GM18951 (cell line): Measurements from ENCODE around the gene TRIM46.

Experiments
- POLR2A ChIP-seq: IDR thresholded peaks from 4 replicates; pipeline ENCODE4 v1.6.1; 2011; ENCODE audit warnings: mild to moderate bottlenecking; ENCODE audit not compliant: insufficient read length, insufficient read depth; ENCODE audit errors: extremely low read depth
- in situ Hi-C: fragments of 300-500 bp; cut with MboI; formaldehyde crosslinking; loops from one replicate; pipeline ENCODE4 v1.12.0; 2022; ENCODE audit warnings: low sequenced_read_pairs, mixed read lengths, inconsistent platforms; ENCODE audit not compliant: unreplicated experiment

Gene TRIM46

DNA sequence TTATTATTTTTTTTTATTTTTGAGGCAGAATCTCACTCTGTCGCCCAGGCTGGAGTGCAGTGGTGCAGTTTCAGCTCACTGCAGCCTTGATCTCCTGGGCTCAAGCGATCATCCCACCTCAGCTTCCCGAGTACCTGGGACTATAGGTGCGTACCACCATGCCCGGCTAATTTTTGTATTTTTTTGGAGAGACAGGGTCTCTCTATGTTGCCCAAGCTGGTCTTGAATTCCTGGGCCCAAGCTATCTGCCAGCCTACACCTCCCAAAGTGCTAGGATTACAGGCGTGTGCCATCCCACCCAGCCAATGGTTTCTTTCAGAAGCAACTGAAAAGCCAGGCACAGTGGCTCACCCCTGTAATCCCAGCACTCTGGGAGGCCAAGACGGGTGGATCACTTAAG, 2.8 kb upstream of the TRIM46 start:
- TF ChIP-seq POLR2A: no peak
- in situ Hi-C loops: loop anchor here (5.0 kb wide), 1 partner anchor 84 kb away; no protein-coding TSS in a partner anchor

DNA sequence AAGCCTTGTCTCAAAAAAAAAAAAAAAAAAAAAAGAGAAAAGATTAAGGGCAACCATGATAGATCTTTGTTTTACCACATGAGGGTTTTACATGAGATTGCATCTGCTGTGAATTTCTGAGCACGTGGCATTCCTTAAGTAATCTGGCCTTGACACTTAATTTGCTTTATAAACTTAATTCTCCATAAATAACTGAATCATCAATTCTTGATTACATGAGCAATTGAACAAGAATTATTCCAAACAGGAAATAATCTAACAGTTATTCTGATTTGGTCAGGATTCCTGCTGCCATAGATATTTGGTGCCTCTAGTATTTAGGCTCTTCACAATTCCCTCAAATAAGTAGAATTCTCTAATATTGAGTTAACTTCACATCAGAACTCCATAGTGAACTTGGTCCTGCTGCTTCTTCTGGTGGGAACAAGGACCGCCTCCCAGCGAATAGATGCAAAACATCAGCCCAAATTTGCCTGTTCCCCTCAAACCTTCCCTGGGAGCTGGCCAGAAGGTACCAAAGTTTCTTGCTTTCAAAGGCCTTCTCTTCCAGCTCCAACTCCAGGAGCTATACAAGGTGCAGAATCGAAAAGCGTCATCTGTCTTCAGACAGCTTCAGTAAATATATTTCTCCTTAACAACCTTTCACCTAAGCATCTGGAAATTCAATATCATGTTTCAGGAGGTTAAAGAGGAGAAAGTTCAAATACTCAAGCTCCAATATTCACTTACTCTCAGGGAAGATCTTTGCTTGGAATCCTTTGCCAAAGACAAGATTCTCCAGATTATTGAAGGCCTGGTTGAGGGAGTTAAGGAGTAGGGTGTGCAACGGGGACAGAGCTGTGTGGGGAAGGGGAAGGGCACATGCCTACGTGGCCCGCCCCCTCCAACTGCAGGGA, 1.6 kb upstream of the TRIM46 start:
- no peak for TF ChIP-seq POLR2A
- in situ Hi-C loops: loop anchor here (5.0 kb wide), 1 partner anchor 85 kb away; no protein-coding TSS in a partner anchor

- in situ Hi-C loops: loop anchor here (5.0 kb wide), 1 partner anchor 86 kb away; no protein-coding TSS in a partner anchor
- TF ChIP-seq POLR2A: peak; percentile 93
These were observed 744 bp upstream of the TRIM46 start, which contains the start of gene KRTCAP2 for GRCh38 chr1:155172732-155173477. Gene KRTCAP2, minus strand, starts transcription at chr1:155173304. Its CDS starts 80 bp downstream, at chr1:155173224.

DNA sequence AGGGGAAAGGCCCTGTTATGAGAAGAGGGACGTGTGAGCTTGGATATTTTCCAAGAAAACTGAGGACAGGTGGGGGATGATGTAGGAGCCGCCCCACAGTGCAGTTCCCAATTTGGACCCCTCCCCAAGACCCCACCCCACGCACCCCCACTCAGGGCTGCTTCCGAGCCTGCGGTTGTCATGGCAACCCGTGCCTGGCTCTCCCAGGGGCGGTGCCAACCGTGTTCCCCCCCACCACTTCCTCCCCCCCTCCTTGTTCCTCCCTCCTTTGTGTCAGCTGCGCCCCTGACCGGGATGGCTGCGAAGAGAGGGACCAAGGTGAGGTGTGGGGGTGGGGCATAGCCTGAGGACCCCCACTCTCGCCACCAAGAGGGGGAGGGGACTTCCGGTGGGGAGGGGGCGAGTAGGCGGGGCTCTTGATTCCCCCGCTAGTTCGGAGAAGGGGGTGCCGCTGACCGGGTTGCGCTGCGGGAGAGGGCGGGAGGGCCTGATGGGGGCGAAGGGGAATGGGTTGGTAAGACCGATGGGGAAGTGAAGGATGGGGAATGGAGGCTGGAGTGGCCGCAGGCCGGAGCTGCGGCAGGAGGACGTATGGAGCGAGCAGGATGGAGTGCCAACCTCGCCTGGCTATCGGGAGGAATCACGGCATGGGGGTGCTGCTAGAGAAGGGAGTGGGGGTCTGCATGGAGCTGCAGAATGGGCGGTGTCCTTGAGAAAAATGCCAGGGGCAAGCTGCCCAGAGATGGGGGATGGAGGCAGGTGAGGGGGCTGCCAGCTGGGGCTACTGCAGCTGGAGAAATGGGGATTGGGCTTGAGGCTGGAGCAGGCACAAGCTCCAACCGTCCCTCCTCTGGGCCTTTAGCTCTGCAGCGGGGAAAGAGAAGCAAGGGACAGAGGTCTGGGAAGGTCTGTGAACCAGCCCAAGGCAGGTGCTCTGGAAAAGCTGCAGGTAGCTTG, 953 bp downstream of the TRIM46 start:
- in situ Hi-C loops: loop anchor here (5.0 kb wide), 1 partner anchor 87 kb away; no protein-coding TSS in a partner anchor
- no peak for TF ChIP-seq POLR2A

DNA sequence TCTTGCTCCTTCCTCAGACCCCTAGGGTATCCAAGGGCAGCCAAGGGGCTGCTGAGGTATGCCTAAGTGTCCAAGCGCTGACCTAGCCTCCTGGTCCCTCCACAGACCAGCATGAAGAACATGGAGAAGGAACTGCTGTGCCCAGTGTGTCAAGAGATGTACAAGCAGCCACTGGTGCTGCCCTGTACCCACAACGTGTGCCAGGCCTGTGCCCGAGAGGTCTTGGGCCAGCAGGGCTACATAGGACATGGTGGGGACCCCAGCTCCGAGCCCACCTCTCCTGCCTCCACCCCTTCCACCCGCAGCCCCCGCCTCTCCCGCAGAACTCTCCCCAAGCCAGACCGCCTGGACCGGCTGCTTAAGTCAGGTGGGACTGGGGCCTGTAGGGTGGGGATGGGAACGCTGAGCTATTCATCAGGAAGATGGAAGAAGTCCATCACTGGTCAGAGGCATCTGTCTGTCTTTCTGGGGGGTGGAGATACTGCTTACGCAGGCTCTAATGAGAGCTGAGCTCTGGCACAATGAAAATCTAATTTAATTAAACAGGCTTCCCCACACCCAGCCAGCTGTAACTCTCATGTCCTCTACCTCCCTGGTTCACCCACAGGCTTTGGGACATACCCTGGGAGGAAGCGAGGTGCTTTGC, 1.8 kb downstream of the TRIM46 start:
- in situ Hi-C loops: no loop called here
- TF ChIP-seq POLR2A: no peak

DNA sequence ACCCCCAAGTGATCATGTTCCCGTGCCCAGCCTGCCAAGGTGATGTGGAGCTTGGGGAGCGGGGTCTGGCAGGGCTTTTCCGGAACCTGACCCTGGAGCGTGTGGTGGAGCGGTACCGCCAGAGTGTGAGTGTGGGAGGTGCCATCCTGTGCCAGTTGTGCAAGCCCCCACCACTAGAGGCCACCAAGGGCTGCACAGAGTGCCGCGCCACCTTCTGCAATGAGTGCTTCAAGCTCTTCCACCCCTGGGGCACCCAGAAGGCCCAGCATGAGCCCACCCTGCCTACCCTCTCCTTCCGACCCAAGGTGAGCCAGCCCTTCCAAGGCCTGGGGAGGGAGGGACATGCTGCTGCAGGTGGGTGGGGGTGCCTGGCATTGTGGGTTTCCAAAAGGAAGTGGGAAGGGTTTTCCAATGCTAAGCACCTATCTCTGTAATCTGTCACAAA, 2.3 kb downstream of the TRIM46 start:
- no peak for TF ChIP-seq POLR2A
- in situ Hi-C loops: no loop called here

GRCh38 chr1:155176544-155177071, 3.0 kb downstream of the TRIM46 start:
- in situ Hi-C loops: no loop called here
- no peak for TF ChIP-seq POLR2A

- in situ Hi-C loops: no loop called here
- no peak for TF ChIP-seq POLR2A
These were observed 3.7 kb downstream of the TRIM46 start for GRCh38 chr1:155177192-155177917.

DNA sequence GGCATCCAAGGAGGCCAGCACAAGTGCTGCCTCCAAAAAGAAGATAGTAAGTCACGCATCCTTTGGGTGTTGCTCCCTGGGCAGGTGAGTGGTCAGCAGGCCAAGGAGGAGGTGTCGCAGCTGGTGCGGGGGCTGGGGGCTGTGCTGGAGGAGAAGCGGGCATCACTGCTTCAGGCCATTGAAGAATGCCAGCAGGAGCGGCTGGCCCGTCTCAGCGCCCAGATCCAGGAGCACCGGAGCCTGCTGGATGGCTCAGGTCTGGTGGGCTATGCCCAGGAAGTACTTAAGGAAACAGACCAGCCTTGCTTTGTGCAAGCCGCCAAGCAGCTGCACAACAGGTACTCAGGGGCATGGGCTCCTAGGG, 4.3 kb downstream of the TRIM46 start:
- in situ Hi-C loops: no loop called here
- TF ChIP-seq POLR2A: no peak

- in situ Hi-C loops: no loop called here
- no peak for TF ChIP-seq POLR2A
These were observed 4.9 kb downstream of the TRIM46 start for GRCh38 chr1:155178441-155179111.
